RWPE2 (cell line): Measurements from ENCODE around the gene CLDN11.

Experiments
- ATAC-seq: fragments of 200-7000 bp; cut with Tn5 transposase; 3 replicates; pipeline ENCODE4 v1.9.1; 2021; ENCODE audit warnings: low read depth
- DNase-seq: peaks from one replicate; pipeline ENCODE4 v3.0.0-alpha.2; 2020; ENCODE audit warnings: low spot score
- H3K27ac ChIP-seq: fragments of 450-650 bp; 2 replicates; pipeline ENCODE4 v1.5.1; 2017; ENCODE audit warnings: mild to moderate bottlenecking; ENCODE audit not compliant: poor library complexity, severe bottlenecking
- H3K27me3 ChIP-seq: fragments of 250-450 bp; sonication (Bioruptor Pico); 2 replicates; pipeline ENCODE4 v1.5.1; 2021; ENCODE audit warnings: mild to moderate bottlenecking, moderate library complexity; ENCODE audit not compliant: insufficient read depth, poor library complexity, severe bottlenecking
- H3K36me3 ChIP-seq: fragments of 250-450 bp; sonication (Bioruptor Pico); 2 replicates; pipeline ENCODE4 v1.5.1; 2020; ENCODE audit warnings: low read depth, mild to moderate bottlenecking, moderate library complexity
- H3K4me1 ChIP-seq: fragments of 250-450 bp; sonication (Bioruptor Pico); 2 replicates; pipeline ENCODE4 v1.5.1; 2021; ENCODE audit warnings: mild to moderate bottlenecking, moderate library complexity; ENCODE audit not compliant: insufficient read depth, poor library complexity, severe bottlenecking
- H3K4me3 ChIP-seq: fragments of 250-450 bp; sonication (Bioruptor Pico); 2 replicates; pipeline ENCODE4 v1.5.1; 2021; ENCODE audit warnings: mild to moderate bottlenecking, moderate library complexity; ENCODE audit not compliant: severe bottlenecking
- H3K9me3 ChIP-seq: fragments of 250-450 bp; sonication (Bioruptor Pico); 2 replicates; pipeline ENCODE4 v1.5.1; 2021; ENCODE audit warnings: mild to moderate bottlenecking, moderate library complexity; ENCODE audit not compliant: severe bottlenecking
- TF ChIP-seq, protein P1 (sequence below): fragments of 450-650 bp; IDR thresholded peaks from one replicate; pipeline ENCODE4 v1.5.1; 2017; ENCODE audit warnings: mild to moderate bottlenecking, moderate library complexity; ENCODE audit not compliant: poor library complexity, severe bottlenecking

CLDN11 gene

DNA sequence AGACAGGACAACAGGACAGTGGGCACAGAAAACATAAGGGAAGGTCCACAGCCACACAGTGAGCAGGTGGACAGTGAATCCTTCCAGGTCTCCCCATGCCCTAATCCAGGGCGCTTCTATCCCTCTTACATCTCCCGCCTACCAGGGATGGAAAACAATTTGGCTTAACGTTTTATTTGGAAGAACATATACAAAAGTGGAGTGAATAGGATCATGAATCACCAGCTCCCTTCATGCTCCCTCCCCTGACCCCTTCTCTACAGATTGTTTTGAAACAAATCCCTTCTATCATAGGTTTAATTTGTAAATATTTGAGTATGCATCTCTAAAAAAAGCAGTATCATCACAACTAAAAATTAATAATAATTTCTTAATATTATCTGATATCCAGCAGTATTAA, 52.5 kb downstream of the CLDN11 start:
- no peaks in the 10 kb centered on the region for H3K27me3 ChIP-seq
- TF ChIP-seq, protein P1, sequence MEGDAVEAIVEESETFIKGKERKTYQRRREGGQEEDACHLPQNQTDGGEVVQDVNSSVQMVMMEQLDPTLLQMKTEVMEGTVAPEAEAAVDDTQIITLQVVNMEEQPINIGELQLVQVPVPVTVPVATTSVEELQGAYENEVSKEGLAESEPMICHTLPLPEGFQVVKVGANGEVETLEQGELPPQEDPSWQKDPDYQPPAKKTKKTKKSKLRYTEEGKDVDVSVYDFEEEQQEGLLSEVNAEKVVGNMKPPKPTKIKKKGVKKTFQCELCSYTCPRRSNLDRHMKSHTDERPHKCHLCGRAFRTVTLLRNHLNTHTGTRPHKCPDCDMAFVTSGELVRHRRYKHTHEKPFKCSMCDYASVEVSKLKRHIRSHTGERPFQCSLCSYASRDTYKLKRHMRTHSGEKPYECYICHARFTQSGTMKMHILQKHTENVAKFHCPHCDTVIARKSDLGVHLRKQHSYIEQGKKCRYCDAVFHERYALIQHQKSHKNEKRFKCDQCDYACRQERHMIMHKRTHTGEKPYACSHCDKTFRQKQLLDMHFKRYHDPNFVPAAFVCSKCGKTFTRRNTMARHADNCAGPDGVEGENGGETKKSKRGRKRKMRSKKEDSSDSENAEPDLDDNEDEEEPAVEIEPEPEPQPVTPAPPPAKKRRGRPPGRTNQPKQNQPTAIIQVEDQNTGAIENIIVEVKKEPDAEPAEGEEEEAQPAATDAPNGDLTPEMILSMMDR, result no peak
- no peaks in the 10 kb centered on the region for H3K36me3 ChIP-seq
- H3K4me3 ChIP-seq, result no peak overlapping the region
- H3K27ac ChIP-seq, result no peak overlapping the region
- H3K9me3 ChIP-seq, result no peaks in the 10 kb centered on the region
- no peak for DNase-seq
- H3K4me1 ChIP-seq, result no peaks in the 10 kb centered on the region
- no peak for ATAC-seq

DNA sequence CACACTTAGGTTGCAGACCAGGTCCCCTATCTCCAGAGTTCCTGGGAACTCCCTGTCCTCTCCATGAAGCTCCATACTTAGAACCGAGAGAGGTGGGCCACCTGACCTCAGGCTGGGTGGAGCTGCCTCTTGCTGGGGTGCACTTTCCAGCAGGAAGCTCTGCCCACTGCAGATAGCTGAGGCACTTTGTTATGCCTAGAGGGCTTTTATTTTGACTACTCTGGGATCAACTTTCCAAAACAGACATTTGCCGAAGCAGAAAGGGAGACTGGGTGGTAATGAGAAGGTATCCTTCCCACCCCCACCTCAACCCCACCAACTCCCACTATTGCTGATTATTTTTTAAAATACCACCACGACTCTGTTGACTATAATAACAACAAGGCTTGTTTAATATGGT, 54.7 kb downstream of the CLDN11 start:
- no peaks in the 10 kb centered on the region for H3K9me3 ChIP-seq
- TF ChIP-seq, protein P1, result no peak
- no peak overlapping the region for H3K4me3 ChIP-seq
- ATAC-seq, result no peak
- peaks cover 6% of the 10 kb centered on the region for H3K4me1 ChIP-seq
- H3K27me3 ChIP-seq, result no peaks in the 10 kb centered on the region
- H3K36me3 ChIP-seq, result no peaks in the 10 kb centered on the region
- no peak overlapping the region for H3K27ac ChIP-seq
- no peak for DNase-seq

DNA sequence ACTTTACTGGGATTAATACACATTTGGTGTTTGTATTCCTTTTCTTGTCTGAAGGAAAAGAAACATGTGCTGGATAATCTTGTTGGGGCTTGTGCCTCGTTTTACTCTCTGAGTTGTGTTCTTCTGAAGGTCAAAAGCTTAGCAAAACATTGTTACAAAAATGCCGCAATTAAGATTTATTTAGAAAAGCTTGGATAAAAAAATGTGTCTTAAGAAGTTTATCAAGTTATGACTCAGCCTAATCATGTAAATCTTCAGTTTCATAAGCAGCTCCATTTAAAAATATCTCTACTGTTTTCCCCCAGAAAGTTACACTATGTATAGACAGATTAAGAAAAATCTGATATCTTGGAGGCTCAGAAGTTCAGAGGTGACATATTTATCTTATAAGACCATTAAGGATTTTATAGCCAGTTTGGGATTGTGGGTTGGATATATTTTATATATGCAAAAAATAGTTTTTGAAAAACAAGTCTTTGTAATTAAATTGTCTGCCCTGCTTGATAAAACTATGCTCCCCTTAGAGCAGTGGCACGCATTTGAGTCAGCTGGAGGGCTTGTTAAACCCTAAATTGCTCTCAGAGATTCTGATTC, 56.5 kb downstream of the CLDN11 start:
- peaks cover 6% of the 10 kb centered on the region for H3K4me1 ChIP-seq
- H3K27me3 ChIP-seq, result no peaks in the 10 kb centered on the region
- no peak overlapping the region for H3K27ac ChIP-seq
- no peak for ATAC-seq
- no peaks in the 10 kb centered on the region for H3K9me3 ChIP-seq
- no peaks in the 10 kb centered on the region for H3K36me3 ChIP-seq
- no peak for DNase-seq
- TF ChIP-seq, protein P1, result no peak
- H3K4me3 ChIP-seq, result no peak overlapping the region

DNA sequence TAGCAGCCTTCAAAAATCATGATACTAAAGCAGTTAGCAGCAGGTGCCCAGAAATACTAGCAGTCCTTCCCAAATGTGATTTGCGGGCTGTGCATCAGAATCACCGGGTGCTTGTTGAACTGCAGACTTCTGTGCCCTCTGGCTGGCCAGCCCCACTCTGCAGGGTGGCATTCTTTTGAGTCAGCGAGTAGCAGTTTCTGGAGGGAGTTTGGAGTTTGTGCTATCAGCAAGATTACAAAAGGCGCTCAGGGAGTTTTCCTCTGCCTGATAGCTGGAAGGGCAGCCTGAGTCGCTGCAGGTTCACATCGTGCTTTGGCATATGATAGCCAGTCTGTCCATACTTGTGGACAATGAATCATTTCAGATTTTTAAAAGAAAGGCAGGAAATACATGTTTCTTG, 57.6 kb downstream of the CLDN11 start:
- TF ChIP-seq, protein P1, result no peak
- no peak overlapping the region for H3K27ac ChIP-seq
- ATAC-seq, result peak; percentile 41; the same call in 1 of the 3 replicates

DNA sequence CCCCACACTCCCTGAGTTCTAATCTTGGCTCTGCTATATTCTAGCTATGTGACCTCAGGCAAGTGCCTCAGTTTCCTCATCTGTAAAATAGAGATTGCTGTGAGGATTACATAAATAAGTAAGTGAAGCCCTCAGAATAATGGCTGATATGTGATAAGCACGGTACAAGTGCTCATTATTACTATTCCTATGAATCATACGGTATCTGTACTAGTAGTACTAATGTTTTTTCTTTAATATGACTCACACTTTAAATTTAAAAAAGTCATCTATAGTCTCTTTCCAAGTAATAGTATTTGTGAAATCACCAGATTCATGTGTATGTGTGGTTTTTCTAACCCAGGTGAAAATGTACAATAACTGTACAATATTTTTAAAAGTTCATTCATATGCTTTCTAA, 58.7 kb downstream of the CLDN11 start:
- TF ChIP-seq, protein P1, result no peak
- DNase-seq (no peak), ATAC-seq (peak; percentile 63; the same call in 2 of the 3 replicates)
- H3K27ac ChIP-seq, result no peak overlapping the region
- peaks cover 6% of the 10 kb centered on the region for H3K4me1 ChIP-seq
- no peaks in the 10 kb centered on the region for H3K9me3 ChIP-seq
- H3K4me3 ChIP-seq, result no peak overlapping the region
- H3K27me3 ChIP-seq, result no peaks in the 10 kb centered on the region
- H3K36me3 ChIP-seq, result no peaks in the 10 kb centered on the region

More for the DNA sequence above, 57.6 kb downstream of the CLDN11 start:
- Histone ChIP-seq H3K27me3 (no peaks in the 10 kb centered on the region), H3K4me3 (no peak overlapping the region), H3K9me3 (no peaks in the 10 kb centered on the region), H3K4me1 (peaks cover 6% of the 10 kb centered on the region), H3K36me3 (no peaks in the 10 kb centered on the region)
- DNase-seq, result no peak
